ENCODE data around the gene CTNND2.

GRCh38 chr5:11240293-11241190 lies 663.7 kb downstream of the CTNND2 start:
- no peak for TF ChIP-seq CTCF (IDR thresholded peaks at IDR 0.05 in 4 of 5, conservative IDR thresholded peaks at IDR 0.05 in 1 of 5)
- no peak for TF ChIP-seq POLR2A (IDR thresholded peaks at IDR 0.05)
